CD14-positive monocyte (primary cell): ENCODE results near the gene RPGRIP1. TPM values are rescaled to one million over a fixed set of nuclear protein-coding genes. Genes with fewer than 3 reads are reported as not detected.

Source experiments
- DNase-seq, 3 donors: peaks; one replicate each; pipeline ENCODE4 v3.0.0-alpha.2; 2011 to 2022
- H2AFZ ChIP-seq: 2 replicates; pipeline ENCODE4 v1.6.0; 2012; ENCODE audit warnings: mild to moderate bottlenecking, low read depth, low read length, inconsistent platforms; ENCODE audit not compliant: insufficient read depth, poor library complexity, severe bottlenecking
- H3K27ac ChIP-seq, 2 donors: 1 replicate in 1 of 2; 2 replicates in 1 of 2; pipeline ENCODE4 v1.5.1; 2012 to 2013; ENCODE audit warnings: low read length in 2 of 2, control low read depth in 1 of 2, inconsistent platforms in 1 of 2, low read depth in 1 of 2, mild to moderate bottlenecking in 1 of 2
- H3K27me3 ChIP-seq, 2 donors: one replicate each; pipeline versions ENCODE4 v1.6.0 to v1.6.1; 2011 to 2013; ENCODE audit warnings: low read length in 2 of 2; ENCODE audit not compliant: control insufficient read depth in 2 of 2, insufficient read depth in 2 of 2
- H3K36me3 ChIP-seq, 2 donors: replicated peaks in 1 of 2; 1 replicate in 1 of 2; 2 replicates in 1 of 2; pipeline versions ENCODE4 v1.5.1 to v1.6.1; 2012 to 2013; ENCODE audit warnings: low read length in 2 of 2, control low read depth in 1 of 2, inconsistent platforms in 1 of 2, mild to moderate bottlenecking in 1 of 2; ENCODE audit not compliant: insufficient read depth in 2 of 2, control insufficient read depth in 1 of 2
- H3K4me1 ChIP-seq, 2 donors: 1 replicate in 1 of 2; 2 replicates in 1 of 2; pipeline versions ENCODE4 v1.5.1 to v1.6.1; 2012 to 2013; ENCODE audit warnings: low read length in 2 of 2, control low read depth in 1 of 2, inconsistent platforms in 1 of 2, mild to moderate bottlenecking in 1 of 2, moderate library complexity in 1 of 2; ENCODE audit not compliant: insufficient read depth in 2 of 2, control insufficient read depth in 1 of 2
- H3K4me2 ChIP-seq: replicated peaks from 2 replicates; pipeline ENCODE3; 2012; ENCODE audit warnings: low read length, moderate library complexity, mild to moderate bottlenecking; ENCODE audit not compliant: poor library complexity, severe bottlenecking; ENCODE audit errors: extremely low read depth
- H3K4me3 ChIP-seq, 3 experiments: fragments of 200-600 bp in 1 of 3; sonication (generic) in 1 of 3; replicated peaks in 1 of 3; 1 replicate in 2 of 3; 2 replicates in 1 of 3; pipeline ENCODE4 v1.5.1; 2011 to 2013; ENCODE audit warnings: low read length in 3 of 3, mild to moderate bottlenecking in 3 of 3, control low read depth in 2 of 3, low read depth in 2 of 3, inconsistent platforms in 1 of 3, moderate library complexity in 1 of 3
- H3K79me2 ChIP-seq: 2 replicates; pipeline ENCODE4 v1.6.0; 2012; ENCODE audit warnings: mild to moderate bottlenecking, control low read depth, inconsistent platforms, low read length, moderate library complexity; ENCODE audit not compliant: insufficient read depth
- H3K9ac ChIP-seq: 2 replicates; pipeline ENCODE4 v1.6.0; 2017; ENCODE audit warnings: low read length, mild to moderate bottlenecking; ENCODE audit not compliant: insufficient read depth, poor library complexity, severe bottlenecking
- H3K9me3 ChIP-seq, 2 donors: replicated peaks in 1 of 2; 1 replicate in 1 of 2; 2 replicates in 1 of 2; pipeline versions ENCODE4 v1.5.1 to v1.6.1; 2012 to 2013; ENCODE audit warnings: low read length in 2 of 2, control low read depth in 1 of 2; ENCODE audit not compliant: control insufficient read depth in 1 of 2, insufficient read depth in 1 of 2
- H4K20me1 ChIP-seq: 2 replicates; pipeline ENCODE4 v1.6.0; 2012; ENCODE audit warnings: mild to moderate bottlenecking, low read length, control low read depth, moderate library complexity; ENCODE audit not compliant: insufficient read depth
- H3K27ac Mint-ChIP-seq, 7 donors: one replicate each; pipeline ENCODE4 v1.8.0; 2020; ENCODE audit warnings: mild to moderate bottlenecking in 7 of 7, mixed read lengths in 7 of 7, moderate library complexity in 6 of 7, inconsistent platforms in 2 of 7
- H3K27me3 Mint-ChIP-seq, 3 donors: one replicate each; pipeline ENCODE4 v1.8.0; 2021 to 2022; ENCODE audit warnings: low read depth in 3 of 3, mild to moderate bottlenecking in 3 of 3, mixed read lengths in 3 of 3, moderate library complexity in 3 of 3, inconsistent platforms in 1 of 3
- H3K36me3 Mint-ChIP-seq, 2 donors: one replicate each; pipeline ENCODE4 v1.8.0; 2020; ENCODE audit warnings: mixed read lengths in 2 of 2, inconsistent platforms in 1 of 2, mild to moderate bottlenecking in 1 of 2
- H3K4me1 Mint-ChIP-seq: one replicate; pipeline ENCODE4 v1.8.0; 2020; ENCODE audit warnings: mild to moderate bottlenecking, mixed read lengths
- H3K4me3 Mint-ChIP-seq, 2 donors: one replicate each; pipeline ENCODE4 v1.8.0; 2020; ENCODE audit warnings: mild to moderate bottlenecking in 2 of 2, mixed read lengths in 2 of 2, moderate library complexity in 1 of 2
- H3K9me3 Mint-ChIP-seq, 7 donors: one replicate each; pipeline ENCODE4 v1.8.0; 2020 to 2022; ENCODE audit warnings: mixed read lengths in 7 of 7, mild to moderate bottlenecking in 6 of 7, moderate library complexity in 6 of 7, inconsistent platforms in 2 of 7
- CTCF ChIP-seq: fragments of 200-600 bp; IDR thresholded peaks from one replicate; pipeline ENCODE4 v1.8.0; 2022; ENCODE audit warnings: antibody characterized with exemption, mild to moderate bottlenecking
- WGBS: methylation state at CpG from one replicate; pipeline ENCODE4 v1.1.5; 2013; ENCODE audit warnings: missing lambda C conversion rate; ENCODE audit not compliant: insufficient coverage; 5-methylcytosine and 5-hydroxymethylcytosine counted together
- intact Hi-C, 2 donors: fragments of 100-400 bp; cut with micrococcal nuclease; formaldehyde crosslinking; loops; one replicate each; pipeline versions ENCODE4 v1.15.0 to v1.15.1; 2023
- polyA plus RNA-seq, 3 donors: library from polyadenylated mRNA; depleted of rRNA in 1 of 3; unstranded in 2 of 3; stranded (reverse) in 1 of 3; fragments of 300-500 nt in 2 of 3; fragments of >200 nt in 1 of 3; fragmentation: Illumina TruSeq in 2 of 3; gene quantifications; 1 replicate in 2 of 3; 2 replicates in 1 of 3; pipeline ENCODE4 v1.2.3, GENCODE V29; 2012 to 2021

RPGRIP1 gene
- polyA plus RNA-seq, 3 donors, result 4.7 to 10.4 (median 7.4) TPM

- Histone ChIP-seq H3K27me3 (no peaks in the 10 kb centered on the region), H3K9ac (no peak overlapping the region), H3K4me3 (peak overlapping the region in 1 of 3 experiments; percentile 2), H3K36me3 (peaks cover 56 to 76% of the 10 kb centered on the region in 2 donors), H3K4me2 (peak overlapping the region; percentile 43), H2AFZ (no peak overlapping the region), H3K27ac (peak overlapping the region; percentile 28 to 65), H3K4me1 (peaks cover 50 to 61% of the 10 kb centered on the region in 2 donors), H3K9me3 (no peaks in the 10 kb centered on the region), H3K79me2 (peaks cover 100% of the 10 kb centered on the region), H4K20me1 (peaks cover 100% of the 10 kb centered on the region)
- WGBS, result no CpG with 5 or more reads among the region's 5 CpGs
- H3K36me3 Mint-ChIP-seq, result peaks cover 72 to 91% of the 10 kb centered on the region in 2 donors
- no peak for TF ChIP-seq CTCF
- DNase-seq, result peak in 1 of 3 donors; percentile 57
- intact Hi-C loops, result loop anchor here in 1 of 2 donors (5.0 kb wide), 1 partner anchor 806 kb away; the partner anchor contains the start of gene APEX1
- no peaks in the 10 kb centered on the region for H3K9me3 Mint-ChIP-seq
- peak overlapping the region; percentile 21 to 24 for H3K4me3 Mint-ChIP-seq
- H3K27me3 Mint-ChIP-seq, result no peaks in the 10 kb centered on the region
- H3K4me1 Mint-ChIP-seq, result peaks cover 69% of the 10 kb centered on the region
- peak overlapping the region; percentile 83 to 100 (median 92) for H3K27ac Mint-ChIP-seq
These were observed 16.4 kb upstream of the RPGRIP1 start for GRCh38 chr14:21263284-21264024.

- Mint-ChIP-seq H3K27ac (peak overlapping the region; percentile 83 to 100 (median 92)), H3K27me3 (no peaks in the 10 kb centered on the region), H3K9me3 (peaks cover 0 to 2% (median 0%) of the 10 kb centered on the region in 7 donors), H3K4me1 (peaks cover 61% of the 10 kb centered on the region), H3K36me3 (peaks cover 64 to 83% of the 10 kb centered on the region in 2 donors), H3K4me3 (peak overlapping the region; percentile 46 to 53)
- intact Hi-C loops, result loop anchor here in 1 of 2 donors (5.0 kb wide), 1 partner anchor 807 kb away; the partner anchor contains the start of gene APEX1
- no peak overlapping the region for H3K9ac ChIP-seq
- H3K36me3 ChIP-seq, result peaks cover 48 to 68% of the 10 kb centered on the region in 2 donors
- peaks cover 98% of the 10 kb centered on the region for H4K20me1 ChIP-seq
- H3K27ac ChIP-seq, result peak overlapping the region; percentile 65 to 80
- no peaks in the 10 kb centered on the region for H3K9me3 ChIP-seq
- H3K4me1 ChIP-seq, result peaks cover 44 to 54% of the 10 kb centered on the region in 2 donors
- no CpG with 5 or more reads among the region's 4 CpGs for WGBS
- TF ChIP-seq CTCF, result no peak
- H3K4me2 ChIP-seq, result peak overlapping the region; percentile 43
- H3K4me3 ChIP-seq, result peak overlapping the region in 1 of 3 experiments; percentile 2
- H2AFZ ChIP-seq, result no peak overlapping the region
- peak; percentile 33 to 88 (median 68) for DNase-seq
- peaks cover 100% of the 10 kb centered on the region for H3K79me2 ChIP-seq
- no peaks in the 10 kb centered on the region for H3K27me3 ChIP-seq
These were observed 15.7 kb upstream of the RPGRIP1 start for GRCh38 chr14:21264025-21264801.
